DOHH2 (cell line): ENCODE measurements around the gene BEND5.

ENCODE experiments used
- H3F3A ChIP-seq: fragments of 200-600 bp; sonication (generic), shearing (Covaris generic); 2 replicates; pipeline ENCODE4 v1.6.0; 2016; ENCODE audit warnings: antibody characterized with exemption, mild to moderate bottlenecking; ENCODE audit not compliant: control insufficient read depth, insufficient read depth
- H3K27ac ChIP-seq: fragments of 200-600 bp; sonication (generic); 2 replicates; pipeline ENCODE4 v1.5.1; 2014; ENCODE audit warnings: low read depth, mild to moderate bottlenecking, low read length, moderate library complexity
- H3K27me3 ChIP-seq: fragments of 200-600 bp; sonication (generic); 2 replicates; pipeline ENCODE4 v1.6.1; 2014; ENCODE audit warnings: mild to moderate bottlenecking, low read length, mixed read lengths; ENCODE audit not compliant: control insufficient read depth
- H3K36me3 ChIP-seq: fragments of 200-600 bp; sonication (generic); 2 replicates; pipeline ENCODE4 v1.6.1; 2014; ENCODE audit warnings: mild to moderate bottlenecking, low read length, moderate library complexity, mixed read lengths; ENCODE audit not compliant: control insufficient read depth
- H3K4me1 ChIP-seq: fragments of 200-600 bp; sonication (generic); 2 replicates; pipeline ENCODE4 v1.6.1; 2014; ENCODE audit warnings: mild to moderate bottlenecking, low read length, mixed read lengths; ENCODE audit not compliant: control insufficient read depth
- H3K4me2 ChIP-seq: fragments of 200-600 bp; sonication (generic); 2 replicates; pipeline ENCODE4 v1.6.0; 2014; ENCODE audit warnings: mild to moderate bottlenecking, low read length, moderate library complexity
- H3K4me3 ChIP-seq: fragments of 200-600 bp; sonication (generic); 2 replicates; pipeline ENCODE4 v1.5.1; 2014; ENCODE audit warnings: mild to moderate bottlenecking, low read length, mixed read lengths
- H3K79me2 ChIP-seq: fragments of 200-600 bp; sonication (generic); 2 replicates; pipeline ENCODE4 v1.6.1; 2014; ENCODE audit warnings: mild to moderate bottlenecking, low read length, mixed read lengths; ENCODE audit not compliant: control insufficient read depth
- H3K9me2 ChIP-seq: fragments of 200-600 bp; sonication (generic); replicated peaks from 2 replicates; pipeline ENCODE4 v1.6.1; 2014; ENCODE audit warnings: mild to moderate bottlenecking, low read length, mixed read lengths; ENCODE audit not compliant: control insufficient read depth
- H3K9me3 ChIP-seq: fragments of 200-600 bp; sonication (generic); 2 replicates; pipeline ENCODE4 v1.6.1; 2014; ENCODE audit warnings: antibody characterized with exemption, low read length, mixed read lengths; ENCODE audit not compliant: control insufficient read depth, insufficient read depth
- H4K20me1 ChIP-seq: fragments of 200-600 bp; sonication (generic); 2 replicates; pipeline ENCODE4 v1.6.0; 2014; ENCODE audit warnings: low read depth, mild to moderate bottlenecking, antibody characterized with exemption, low read length, moderate library complexity; ENCODE audit not compliant: control insufficient read depth, insufficient read depth
- EZH2phosphoT487 ChIP-seq: fragments of 200-600 bp; sonication (generic); IDR thresholded peaks from 2 replicates; pipeline ENCODE4 v1.6.1; 2017; ENCODE audit warnings: borderline replicate concordance, mild to moderate bottlenecking, antibody characterized with exemption, low read length, moderate library complexity, mixed read lengths
- TF ChIP-seq, protein P1 (sequence below): fragments of 200-600 bp; sonication (generic); IDR thresholded peaks from one replicate; pipeline ENCODE4 v1.5.1; 2014; ENCODE audit warnings: antibody characterized with exemption, mild to moderate bottlenecking, low read depth, low read length; ENCODE audit not compliant: poor library complexity, severe bottlenecking

The BEND5 gene

DNA sequence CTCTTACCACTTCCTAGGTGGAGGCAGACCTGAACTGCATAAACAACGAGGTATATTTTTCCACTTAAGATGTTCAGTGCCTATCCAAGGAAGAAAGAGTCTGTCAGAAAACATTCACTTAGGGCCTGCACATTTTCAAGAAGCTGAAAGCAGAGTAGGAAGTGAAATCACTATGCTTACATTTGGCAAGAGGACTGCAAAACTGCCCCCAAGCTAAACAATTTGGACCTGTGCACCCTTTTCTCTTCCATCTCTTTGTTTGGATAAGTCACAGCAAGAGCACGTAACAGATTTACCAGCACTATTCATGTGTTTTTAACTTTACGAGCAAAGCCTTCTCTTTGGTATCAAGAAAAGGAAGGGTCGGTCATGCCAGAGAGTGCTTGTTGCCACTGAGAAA is 13.2 kb upstream of the BEND5 start:
- H3K9me2 ChIP-seq: no peaks in the 10 kb centered on the region
- no peak overlapping the region for H3K4me3 ChIP-seq
- no peak overlapping the region for H3K4me2 ChIP-seq
- H3K27me3 ChIP-seq: no peaks in the 10 kb centered on the region
- peaks cover 31% of the 10 kb centered on the region for H3K4me1 ChIP-seq
- no peaks in the 10 kb centered on the region for H3K79me2 ChIP-seq
- no peaks in the 10 kb centered on the region for H3K9me3 ChIP-seq
- no peaks in the 10 kb centered on the region for H3F3A ChIP-seq
- TF ChIP-seq, protein P1, sequence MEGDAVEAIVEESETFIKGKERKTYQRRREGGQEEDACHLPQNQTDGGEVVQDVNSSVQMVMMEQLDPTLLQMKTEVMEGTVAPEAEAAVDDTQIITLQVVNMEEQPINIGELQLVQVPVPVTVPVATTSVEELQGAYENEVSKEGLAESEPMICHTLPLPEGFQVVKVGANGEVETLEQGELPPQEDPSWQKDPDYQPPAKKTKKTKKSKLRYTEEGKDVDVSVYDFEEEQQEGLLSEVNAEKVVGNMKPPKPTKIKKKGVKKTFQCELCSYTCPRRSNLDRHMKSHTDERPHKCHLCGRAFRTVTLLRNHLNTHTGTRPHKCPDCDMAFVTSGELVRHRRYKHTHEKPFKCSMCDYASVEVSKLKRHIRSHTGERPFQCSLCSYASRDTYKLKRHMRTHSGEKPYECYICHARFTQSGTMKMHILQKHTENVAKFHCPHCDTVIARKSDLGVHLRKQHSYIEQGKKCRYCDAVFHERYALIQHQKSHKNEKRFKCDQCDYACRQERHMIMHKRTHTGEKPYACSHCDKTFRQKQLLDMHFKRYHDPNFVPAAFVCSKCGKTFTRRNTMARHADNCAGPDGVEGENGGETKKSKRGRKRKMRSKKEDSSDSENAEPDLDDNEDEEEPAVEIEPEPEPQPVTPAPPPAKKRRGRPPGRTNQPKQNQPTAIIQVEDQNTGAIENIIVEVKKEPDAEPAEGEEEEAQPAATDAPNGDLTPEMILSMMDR: no peak
- TF ChIP-seq EZH2phosphoT487: no peak
- no peak overlapping the region for H3K27ac ChIP-seq
- H4K20me1 ChIP-seq: no peaks in the 10 kb centered on the region
- no peaks in the 10 kb centered on the region for H3K36me3 ChIP-seq

DNA sequence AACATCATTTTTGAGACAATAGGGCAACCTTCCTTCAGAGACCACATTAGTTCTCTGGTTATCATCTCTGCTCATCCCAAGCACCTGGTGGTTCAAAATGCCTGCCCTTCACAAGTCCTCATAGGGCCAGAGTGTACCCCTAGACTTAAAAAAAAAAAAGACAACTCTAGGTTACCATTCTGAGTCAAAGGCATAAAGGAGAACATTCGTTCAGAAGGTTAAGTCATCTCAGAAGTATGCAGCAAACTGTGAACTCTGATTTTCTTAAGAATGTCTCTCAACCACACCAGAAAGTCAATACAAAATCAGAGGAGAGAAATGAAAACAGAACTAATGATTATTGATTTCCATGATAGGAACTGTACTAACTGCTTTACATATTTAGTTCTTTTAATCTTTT is 9.2 kb upstream of the BEND5 start:
- Histone ChIP-seq H3K27me3 (no peaks in the 10 kb centered on the region), H3K4me1 (peaks cover 11% of the 10 kb centered on the region), H3F3A (no peaks in the 10 kb centered on the region), H4K20me1 (no peaks in the 10 kb centered on the region), H3K36me3 (no peaks in the 10 kb centered on the region), H3K27ac (no peak overlapping the region), H3K9me2 (no peaks in the 10 kb centered on the region), H3K79me2 (no peaks in the 10 kb centered on the region), H3K4me3 (no peak overlapping the region), H3K9me3 (no peaks in the 10 kb centered on the region), H3K4me2 (no peak overlapping the region)
- TF ChIP-seq, protein P1: no peak
- TF ChIP-seq EZH2phosphoT487: no peak

DNA sequence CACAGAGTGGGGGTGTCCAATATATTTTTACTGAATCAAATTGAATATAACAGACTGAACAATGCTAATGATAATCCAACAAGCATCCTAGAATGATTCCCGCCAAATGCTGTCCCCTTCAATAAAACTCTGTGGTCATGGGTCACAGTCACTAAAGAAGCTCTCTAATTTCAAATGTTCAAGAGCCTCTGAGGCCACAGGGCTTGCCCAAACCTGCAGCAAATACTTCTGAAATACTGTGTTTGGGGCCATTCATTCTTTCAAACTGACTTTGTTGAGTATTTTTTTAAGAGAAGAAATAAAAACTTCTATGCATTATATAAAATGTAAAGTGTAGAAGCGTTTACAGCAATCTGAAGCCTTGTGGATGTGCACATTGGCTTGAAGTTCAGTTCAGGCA is 7.6 kb upstream of the BEND5 start:
- Histone ChIP-seq H3K36me3 (no peaks in the 10 kb centered on the region), H3K4me2 (no peak overlapping the region), H3K27me3 (no peaks in the 10 kb centered on the region), H3K9me2 (no peaks in the 10 kb centered on the region), H3F3A (no peaks in the 10 kb centered on the region), H3K79me2 (no peaks in the 10 kb centered on the region), H3K27ac (no peak overlapping the region), H3K9me3 (no peaks in the 10 kb centered on the region), H4K20me1 (no peaks in the 10 kb centered on the region), H3K4me1 (no peaks in the 10 kb centered on the region), H3K4me3 (no peak overlapping the region)
- TF ChIP-seq, protein P1: no peak
- no peak for TF ChIP-seq EZH2phosphoT487
